GM12891 (cell line): ENCODE results near the gene ARPP21.

Experiments
- POLR2A ChIP-seq: IDR thresholded peaks from 2 replicates; pipeline ENCODE4 v1.6.1; 2011; ENCODE audit warnings: low read depth, low read length, control low read depth
- TAF1 ChIP-seq: IDR thresholded peaks from 2 replicates; pipeline ENCODE4 v1.6.1; 2011; ENCODE audit warnings: low read depth, low read length, control low read depth

- TF ChIP-seq POLR2A (no peak), TAF1 (no peak)
These were observed 134.1 kb downstream of the ARPP21 start for GRCh38 chr3:35773417-35773816.
